CD4-positive, alpha-beta T cell treated with Interleukin-15 for 1 hour (primary cell): ENCODE data around the gene SCIN.
"Not testable (repeated sequence)": the region's sequence is repeated elsewhere in the genome, so short reads cannot be mapped to it uniquely, and the experiment has no call there.

Experiments
- DNase-seq: peaks from one replicate; pipeline ENCODE4 v3.0.0-alpha.2; 2020

Gene SCIN

GRCh38 chr7:12690041-12690878 is 119.7 kb downstream of the SCIN start:
- DNase-seq = no peak

- not testable (repeated sequence) for DNase-seq
Measured at GRCh38 chr7:12691388-12691787, 120.9 kb downstream of the SCIN start.

- DNase-seq = no peak
Measured at GRCh38 chr7:12692035-12692434, 121.5 kb downstream of the SCIN start.

GRCh38 chr7:12692479-12693259 is 122.1 kb downstream of the SCIN start:
- no peak for DNase-seq

GRCh38 chr7:12694817-12695216 is 124.3 kb downstream of the SCIN start:
- no peak for DNase-seq

GRCh38 chr7:12695965-12696364 is 125.4 kb downstream of the SCIN start:
- no peak for DNase-seq

- DNase-seq = no peak
Measured at GRCh38 chr7:12699299-12699698, 128.8 kb downstream of the SCIN start.

- DNase-seq = no peak
Measured at GRCh38 chr7:12701433-12701832, 130.9 kb downstream of the SCIN start.

- no peak for DNase-seq
Measured at GRCh38 chr7:12703881-12704280, 133.4 kb downstream of the SCIN start.

- DNase-seq = no peak
Measured at GRCh38 chr7:12705878-12706277, 135.4 kb downstream of the SCIN start.

- DNase-seq = no peak
Measured at GRCh38 chr7:12706900-12707536, 136.5 kb downstream of the SCIN start.

- DNase-seq = no peak
Measured at GRCh38 chr7:12708314-12708713, 137.8 kb downstream of the SCIN start.
